ENCODE measurements around the gene AAMP.
A peak's percentile ranks its signal among the peaks of the same experiment; 100 is the strongest.
"Not testable (repeated sequence)": the region's sequence is repeated elsewhere in the genome, so short reads cannot be mapped to it uniquely, and the experiment has no call there.

Gene AAMP

GRCh38 chr2:218313356-218313755 lies 43.4 kb upstream of the AAMP start:
- no peaks in the 10 kb centered on the region for H3K9me3 Mint-ChIP-seq
- peaks cover 5% of the 10 kb centered on the region for H3K27me3 Mint-ChIP-seq (ENCODE audit: low read depth, poor library complexity)
- H3K27ac Mint-ChIP-seq, result no peak overlapping the region
- no peaks in the 10 kb centered on the region for H3K36me3 Mint-ChIP-seq (ENCODE audit: low read depth)
- peaks cover 22% of the 10 kb centered on the region for H3K4me1 Mint-ChIP-seq
- DNase-seq, result no peak
- no peak for TF ChIP-seq CTCF (IDR thresholded peaks at IDR 0.05)
- no peak overlapping the region for H3K4me3 Mint-ChIP-seq

- H3K27ac Mint-ChIP-seq, result peak overlapping the region; percentile 58
- peaks cover 28% of the 10 kb centered on the region for H3K4me1 Mint-ChIP-seq
- no peak for DNase-seq
- no peak overlapping the region for H3K4me3 Mint-ChIP-seq
- no peaks in the 10 kb centered on the region for H3K9me3 Mint-ChIP-seq
- H3K36me3 Mint-ChIP-seq (ENCODE audit: low read depth), result no peaks in the 10 kb centered on the region
- H3K27me3 Mint-ChIP-seq (ENCODE audit: low read depth, poor library complexity), result peaks cover 3% of the 10 kb centered on the region
- no peak for TF ChIP-seq CTCF (IDR thresholded peaks at IDR 0.05)
These were observed 42.4 kb upstream of the AAMP start for GRCh38 chr2:218312267-218312756.

GRCh38 chr2:218311541-218312266 lies 41.8 kb upstream of the AAMP start:
- H3K4me1 Mint-ChIP-seq, result peaks cover 29% of the 10 kb centered on the region
- H3K27ac Mint-ChIP-seq, result peak overlapping the region; percentile 58
- not testable (repeated sequence) for H3K9me3 Mint-ChIP-seq; H3K27me3 Mint-ChIP-seq (ENCODE audit: low read depth, poor library complexity); H3K4me3 Mint-ChIP-seq; DNase-seq; H3K36me3 Mint-ChIP-seq (ENCODE audit: low read depth)

GRCh38 chr2:218310853-218311540 lies 41.1 kb upstream of the AAMP start:
- Mint-ChIP-seq H3K4me3 (no peak overlapping the region), H3K27ac (peak overlapping the region; percentile 58), H3K9me3 (peaks cover 6% of the 10 kb centered on the region), H3K27me3 (ENCODE audit: low read depth, poor library complexity) (peaks cover under 1% of the 10 kb centered on the region), H3K4me1 (peaks cover 28% of the 10 kb centered on the region), H3K36me3 (ENCODE audit: low read depth) (no peaks in the 10 kb centered on the region)
- no peak for TF ChIP-seq CTCF (IDR thresholded peaks at IDR 0.05)
- no peak for DNase-seq

- Mint-ChIP-seq H3K27ac (peak overlapping the region; percentile 0), H3K4me3 (no peak overlapping the region), H3K36me3 (ENCODE audit: low read depth) (no peaks in the 10 kb centered on the region), H3K27me3 (ENCODE audit: low read depth, poor library complexity) (peaks cover 6% of the 10 kb centered on the region), H3K9me3 (peaks cover 8% of the 10 kb centered on the region), H3K4me1 (peaks cover 24% of the 10 kb centered on the region)
- TF ChIP-seq CTCF (IDR thresholded peaks at IDR 0.05), result no peak
- DNase-seq, result no peak
These were observed 37.6 kb upstream of the AAMP start for GRCh38 chr2:218307415-218308090.

GRCh38 chr2:218306184-218306920 lies 36.4 kb upstream of the AAMP start:
- peaks cover 8% of the 10 kb centered on the region for H3K9me3 Mint-ChIP-seq
- TF ChIP-seq CTCF (IDR thresholded peaks at IDR 0.05), result no peak
- H3K27me3 Mint-ChIP-seq (ENCODE audit: low read depth, poor library complexity), result peaks cover 6% of the 10 kb centered on the region
- peaks cover 17% of the 10 kb centered on the region for H3K4me1 Mint-ChIP-seq
- no peak for DNase-seq
- no peak overlapping the region for H3K27ac Mint-ChIP-seq
- no peaks in the 10 kb centered on the region for H3K36me3 Mint-ChIP-seq (ENCODE audit: low read depth)
- no peak overlapping the region for H3K4me3 Mint-ChIP-seq
